Daoy (cell line): Measurements from ENCODE around the gene CTDSP2. TPM values are rescaled to one million over a fixed set of nuclear protein-coding genes. Genes with fewer than 3 reads are reported as not detected.

Source experiments
- DNase-seq: peaks from one replicate; pipeline ENCODE4 v3.0.0-alpha.2; 2015; ENCODE audit warnings: low read depth
- total RNA-seq: library from RNA; depleted of rRNA; stranded (reverse); fragments of >200 nt; shearing (Covaris generic); gene quantifications from 2 replicates; pipeline ENCODE4 v1.2.3, GENCODE V29; 2014

CTDSP2 gene
- total RNA-seq, 1 experiment from 2014 or later: 28.2 TPM

GRCh38 chr12:57816001-57816854 is 30.3 kb downstream of the CTDSP2 start:
- DNase-seq: no peak

GRCh38 chr12:57815177-57816000 is 31.1 kb downstream of the CTDSP2 start:
- no peak for DNase-seq

GRCh38 chr12:57813971-57814772 is 32.4 kb downstream of the CTDSP2 start:
- no peak for DNase-seq

GRCh38 chr12:57813111-57813970 is 33.2 kb downstream of the CTDSP2 start:
- peak; percentile 25 for DNase-seq

- no peak for DNase-seq
Measured at GRCh38 chr12:57811028-57811755, 35.3 kb downstream of the CTDSP2 start.

- DNase-seq: peak; percentile 67
Measured at GRCh38 chr12:57810450-57810849, 36.1 kb downstream of the CTDSP2 start.

- no peak for DNase-seq
Measured at GRCh38 chr12:57809425-57809824, 37.1 kb downstream of the CTDSP2 start.

- DNase-seq: no peak
Measured at GRCh38 chr12:57808351-57808750, 38.2 kb downstream of the CTDSP2 start.

- no peak for DNase-seq
Measured at GRCh38 chr12:57807285-57807684, 39.2 kb downstream of the CTDSP2 start.

GRCh38 chr12:57806677-57807076 is 39.9 kb downstream of the CTDSP2 start:
- DNase-seq: no peak

- peak; percentile 42 for DNase-seq
Measured at GRCh38 chr12:57803319-57803893, 43.1 kb downstream of the CTDSP2 start.

GRCh38 chr12:57802607-57803006 is 43.9 kb downstream of the CTDSP2 start:
- DNase-seq: no peak

- DNase-seq: no peak
Measured at GRCh38 chr12:57800965-57801364, 45.6 kb downstream of the CTDSP2 start.

GRCh38 chr12:57797933-57798332 is 48.6 kb downstream of the CTDSP2 start:
- no peak for DNase-seq

- no peak for DNase-seq
Measured at GRCh38 chr12:57796996-57797395, 49.5 kb downstream of the CTDSP2 start.

GRCh38 chr12:57795354-57795753 is 51.2 kb downstream of the CTDSP2 start:
- peak; percentile 30 for DNase-seq

- peak; percentile 54 for DNase-seq
Measured at GRCh38 chr12:57793920-57794319, 52.6 kb downstream of the CTDSP2 start.

GRCh38 chr12:57783861-57784260 is 62.7 kb downstream of the CTDSP2 start:
- no peak for DNase-seq

GRCh38 chr12:57783466-57783801 is 63.1 kb downstream of the CTDSP2 start:
- DNase-seq: no peak
